HepG2 (cell line): ENCODE data around the gene ISOC2. TPM values are rescaled to one million over a fixed set of nuclear protein-coding genes. Genes with fewer than 3 reads are reported as not detected.

ENCODE experiments used
- FOXK1 ChIP-seq: sonication (generic); formaldehyde crosslinking; IDR thresholded peaks from 2 replicates; pipeline ENCODE4 v1.4.0; 2020; ENCODE audit warnings: low read depth, missing genetic modification reagents, borderline replicate concordance
- ISL2 ChIP-seq: sonication (generic); formaldehyde crosslinking; IDR thresholded peaks from 2 replicates; pipeline ENCODE4 v1.5.0; 2020; ENCODE audit warnings: missing genetic modification reagents
- JUND ChIP-seq: sonication (generic); formaldehyde crosslinking; IDR thresholded peaks from 2 replicates; pipeline ENCODE4 v1.8.0; 2022; ENCODE audit warnings: mild to moderate bottlenecking, missing genetic modification reagents
- KDM4B ChIP-seq: sonication (generic); formaldehyde crosslinking; IDR thresholded peaks from 2 replicates; pipeline ENCODE4 v1.4.0; 2020; ENCODE audit warnings: missing genetic modification reagents
- KDM5B ChIP-seq: sonication (generic); formaldehyde crosslinking; IDR thresholded peaks from 2 replicates; pipeline ENCODE4 v1.4.0; 2020; ENCODE audit warnings: missing genetic modification reagents, mild to moderate bottlenecking, borderline replicate concordance
- NFIB ChIP-seq: sonication (generic); formaldehyde crosslinking; IDR thresholded peaks from 2 replicates; pipeline ENCODE4 v1.9.0; 2021; ENCODE audit warnings: missing genetic modification reagents, mild to moderate bottlenecking, borderline replicate concordance
- POLR2A ChIP-seq, 2 experiments: IDR thresholded peaks; 2 replicates each; pipeline ENCODE4 v1.6.1; 2011; ENCODE audit warnings: low read depth in 2 of 2, low read length in 2 of 2, mild to moderate bottlenecking in 1 of 2, moderate library complexity in 1 of 2; ENCODE audit not compliant: insufficient read depth in 1 of 2
- RFXANK ChIP-seq: IDR thresholded peaks from 2 replicates; pipeline ENCODE4 v1.6.1; 2016
- ZFP82 ChIP-seq: sonication (generic); formaldehyde crosslinking; IDR thresholded peaks from 2 replicates; pipeline ENCODE4 v1.5.1; 2020; ENCODE audit warnings: mild to moderate bottlenecking, missing genetic modification reagents, borderline replicate concordance
- ZNF552 ChIP-seq: sonication (generic); formaldehyde crosslinking; IDR thresholded peaks from 2 replicates; pipeline ENCODE4 v1.9.0; 2022; ENCODE audit warnings: missing genetic modification reagents, mild to moderate bottlenecking, borderline replicate concordance
- polyA plus RNA-seq, 8 experiments: library from polyadenylated mRNA; depleted of rRNA in 3 of 8; stranded (reverse) in 7 of 8; unstranded in 1 of 8; fragments of >200 nt; fragmentation: Illumina TruSeq in 4 of 8; extraction: Trizol in 4 of 8; gene quantifications; 2 replicates each; pipeline versions ENCODE4 v1.2.1 to v1.2.3, GENCODE V29; 2011 to 2016; ENCODE audit warnings: low read depth in 4 of 8, missing spikeins in 1 of 8, mixed read lengths in 1 of 8; ENCODE audit not compliant: insufficient read depth in 1 of 8
- total RNA-seq, 5 experiments: library from RNA; depleted of rRNA; stranded (reverse); fragments of >200 nt; fragmentation: Illumina TruSeq; extraction: Trizol; gene quantifications; 2 replicates each; pipeline ENCODE4 v1.2.3, GENCODE V29; 2016; ENCODE audit warnings: low read depth in 1 of 5
- TF ChIP-seq, protein P1 (sequence below): sonication (generic); formaldehyde crosslinking; IDR thresholded peaks from 2 replicates; pipeline ENCODE4 v1.5.0; 2020; ENCODE audit warnings: mild to moderate bottlenecking, missing genetic modification reagents
- TF ChIP-seq, protein P2 (sequence below): sonication (generic); formaldehyde crosslinking; IDR thresholded peaks from 2 replicates; pipeline ENCODE4 v1.4.0; 2020; ENCODE audit warnings: missing genetic modification reagents
- TF ChIP-seq, protein P3 (sequence below): sonication (generic); formaldehyde crosslinking; conservative IDR thresholded peaks from 2 replicates; pipeline ENCODE4 v1.4.0; 2020; ENCODE audit warnings: mild to moderate bottlenecking, missing genetic modification reagents, moderate library complexity
- TF ChIP-seq, protein P4 (sequence below): sonication (generic); formaldehyde crosslinking; IDR thresholded peaks from 2 replicates; pipeline ENCODE4 v1.4.0; 2020; ENCODE audit warnings: missing genetic modification reagents, borderline replicate concordance
- TF ChIP-seq, protein P5 (sequence below): sonication (generic); formaldehyde crosslinking; conservative IDR thresholded peaks from 2 replicates; pipeline ENCODE4 v1.4.0; 2020; ENCODE audit warnings: missing genetic modification reagents

ISOC2 gene
- total and polyA plus RNA-seq, 2 of the 13 experiments (the other 11 are each of a cell fraction or from before 2014, with no cell fraction given): 76.8 to 105 TPM

DNA sequence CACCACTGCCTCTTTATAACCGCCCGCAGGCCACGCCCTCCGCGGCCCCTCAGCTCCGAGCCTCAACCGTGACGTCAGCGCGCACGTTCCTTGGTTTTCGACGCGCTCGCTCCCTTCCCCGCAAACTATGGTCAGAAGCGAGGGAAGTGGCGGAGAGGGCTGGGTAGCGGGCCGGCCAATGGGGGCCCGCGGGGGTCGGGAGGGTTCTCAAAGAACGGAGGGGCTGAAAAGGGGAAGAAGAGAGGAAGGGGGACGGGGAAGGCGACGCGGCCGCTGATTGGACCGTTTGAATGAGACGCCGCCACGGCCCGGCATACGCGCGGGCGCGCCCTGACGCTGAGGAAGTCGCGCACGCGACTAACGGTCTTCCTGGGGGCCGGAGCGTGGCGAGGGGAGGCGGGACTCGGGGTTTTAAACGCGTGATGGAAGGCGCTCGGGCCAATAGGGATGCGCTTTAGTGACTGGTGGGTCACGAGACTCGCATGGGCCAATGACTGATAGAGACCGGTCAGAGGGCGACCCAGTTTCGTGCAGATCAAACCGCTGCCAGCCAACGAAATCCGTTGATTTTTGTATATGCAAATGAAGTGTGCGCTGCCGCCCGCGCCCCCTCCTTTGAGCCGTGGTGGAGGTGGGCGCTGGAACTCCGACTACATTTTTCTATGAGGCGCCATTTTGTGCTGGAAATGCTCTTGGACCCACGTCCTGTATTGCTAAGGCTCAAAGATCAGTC is 53.5 kb downstream of the ISOC2 start (continued):
- TF ChIP-seq, protein P1, sequence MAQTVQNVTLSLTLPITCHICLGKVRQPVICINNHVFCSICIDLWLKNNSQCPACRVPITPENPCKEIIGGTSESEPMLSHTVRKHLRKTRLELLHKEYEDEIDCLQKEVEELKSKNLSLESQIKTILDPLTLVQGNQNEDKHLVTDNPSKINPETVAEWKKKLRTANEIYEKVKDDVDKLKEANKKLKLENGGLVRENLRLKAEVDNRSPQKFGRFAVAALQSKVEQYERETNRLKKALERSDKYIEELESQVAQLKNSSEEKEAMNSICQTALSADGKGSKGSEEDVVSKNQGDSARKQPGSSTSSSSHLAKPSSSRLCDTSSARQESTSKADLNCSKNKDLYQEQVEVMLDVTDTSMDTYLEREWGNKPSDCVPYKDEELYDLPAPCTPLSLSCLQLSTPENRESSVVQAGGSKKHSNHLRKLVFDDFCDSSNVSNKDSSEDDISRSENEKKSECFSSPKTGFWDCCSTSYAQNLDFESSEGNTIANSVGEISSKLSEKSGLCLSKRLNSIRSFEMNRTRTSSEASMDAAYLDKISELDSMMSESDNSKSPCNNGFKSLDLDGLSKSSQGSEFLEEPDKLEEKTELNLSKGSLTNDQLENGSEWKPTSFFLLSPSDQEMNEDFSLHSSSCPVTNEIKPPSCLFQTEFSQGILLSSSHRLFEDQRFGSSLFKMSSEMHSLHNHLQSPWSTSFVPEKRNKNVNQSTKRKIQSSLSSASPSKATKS: no peak
- no peak for TF ChIP-seq ZFP82 (CRISPR knock-in tag)
- TF ChIP-seq, protein P2, sequence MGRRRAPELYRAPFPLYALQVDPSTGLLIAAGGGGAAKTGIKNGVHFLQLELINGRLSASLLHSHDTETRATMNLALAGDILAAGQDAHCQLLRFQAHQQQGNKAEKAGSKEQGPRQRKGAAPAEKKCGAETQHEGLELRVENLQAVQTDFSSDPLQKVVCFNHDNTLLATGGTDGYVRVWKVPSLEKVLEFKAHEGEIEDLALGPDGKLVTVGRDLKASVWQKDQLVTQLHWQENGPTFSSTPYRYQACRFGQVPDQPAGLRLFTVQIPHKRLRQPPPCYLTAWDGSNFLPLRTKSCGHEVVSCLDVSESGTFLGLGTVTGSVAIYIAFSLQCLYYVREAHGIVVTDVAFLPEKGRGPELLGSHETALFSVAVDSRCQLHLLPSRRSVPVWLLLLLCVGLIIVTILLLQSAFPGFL: no peak
- TF ChIP-seq POLR2A (IDR thresholded peaks at IDR 0.05; ENCODE audit: insufficient read depth in 1 of 2, low read depth in 2 of 2, low read length in 2 of 2): no peak
- TF ChIP-seq KDM5B (CRISPR knock-in tag): peak; percentile 71; the same call in 1 of the 2 replicates
- TF ChIP-seq RFXANK (CRISPR knock-in tag): no peak
- peak; percentile 52; the same call in 1 of the 2 replicates for TF ChIP-seq JUND (CRISPR knock-in tag)
- no peak for TF ChIP-seq ZNF552
- TF ChIP-seq KDM4B (CRISPR knock-in tag): peak; percentile 34; the same call in 1 of the 2 replicates
- TF ChIP-seq, protein P3, sequence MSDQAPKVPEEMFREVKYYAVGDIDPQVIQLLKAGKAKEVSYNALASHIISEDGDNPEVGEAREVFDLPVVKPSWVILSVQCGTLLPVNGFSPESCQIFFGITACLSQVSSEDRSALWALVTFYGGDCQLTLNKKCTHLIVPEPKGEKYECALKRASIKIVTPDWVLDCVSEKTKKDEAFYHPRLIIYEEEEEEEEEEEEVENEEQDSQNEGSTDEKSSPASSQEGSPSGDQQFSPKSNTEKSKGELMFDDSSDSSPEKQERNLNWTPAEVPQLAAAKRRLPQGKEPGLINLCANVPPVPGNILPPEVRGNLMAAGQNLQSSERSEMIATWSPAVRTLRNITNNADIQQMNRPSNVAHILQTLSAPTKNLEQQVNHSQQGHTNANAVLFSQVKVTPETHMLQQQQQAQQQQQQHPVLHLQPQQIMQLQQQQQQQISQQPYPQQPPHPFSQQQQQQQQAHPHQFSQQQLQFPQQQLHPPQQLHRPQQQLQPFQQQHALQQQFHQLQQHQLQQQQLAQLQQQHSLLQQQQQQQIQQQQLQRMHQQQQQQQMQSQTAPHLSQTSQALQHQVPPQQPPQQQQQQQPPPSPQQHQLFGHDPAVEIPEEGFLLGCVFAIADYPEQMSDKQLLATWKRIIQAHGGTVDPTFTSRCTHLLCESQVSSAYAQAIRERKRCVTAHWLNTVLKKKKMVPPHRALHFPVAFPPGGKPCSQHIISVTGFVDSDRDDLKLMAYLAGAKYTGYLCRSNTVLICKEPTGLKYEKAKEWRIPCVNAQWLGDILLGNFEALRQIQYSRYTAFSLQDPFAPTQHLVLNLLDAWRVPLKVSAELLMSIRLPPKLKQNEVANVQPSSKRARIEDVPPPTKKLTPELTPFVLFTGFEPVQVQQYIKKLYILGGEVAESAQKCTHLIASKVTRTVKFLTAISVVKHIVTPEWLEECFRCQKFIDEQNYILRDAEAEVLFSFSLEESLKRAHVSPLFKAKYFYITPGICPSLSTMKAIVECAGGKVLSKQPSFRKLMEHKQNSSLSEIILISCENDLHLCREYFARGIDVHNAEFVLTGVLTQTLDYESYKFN (CRISPR knock-in tag): 0 out of 2 replicates have a peak, but pooled peaks have one; percentile 20
- no peak for TF ChIP-seq NFIB
- TF ChIP-seq, protein P4, sequence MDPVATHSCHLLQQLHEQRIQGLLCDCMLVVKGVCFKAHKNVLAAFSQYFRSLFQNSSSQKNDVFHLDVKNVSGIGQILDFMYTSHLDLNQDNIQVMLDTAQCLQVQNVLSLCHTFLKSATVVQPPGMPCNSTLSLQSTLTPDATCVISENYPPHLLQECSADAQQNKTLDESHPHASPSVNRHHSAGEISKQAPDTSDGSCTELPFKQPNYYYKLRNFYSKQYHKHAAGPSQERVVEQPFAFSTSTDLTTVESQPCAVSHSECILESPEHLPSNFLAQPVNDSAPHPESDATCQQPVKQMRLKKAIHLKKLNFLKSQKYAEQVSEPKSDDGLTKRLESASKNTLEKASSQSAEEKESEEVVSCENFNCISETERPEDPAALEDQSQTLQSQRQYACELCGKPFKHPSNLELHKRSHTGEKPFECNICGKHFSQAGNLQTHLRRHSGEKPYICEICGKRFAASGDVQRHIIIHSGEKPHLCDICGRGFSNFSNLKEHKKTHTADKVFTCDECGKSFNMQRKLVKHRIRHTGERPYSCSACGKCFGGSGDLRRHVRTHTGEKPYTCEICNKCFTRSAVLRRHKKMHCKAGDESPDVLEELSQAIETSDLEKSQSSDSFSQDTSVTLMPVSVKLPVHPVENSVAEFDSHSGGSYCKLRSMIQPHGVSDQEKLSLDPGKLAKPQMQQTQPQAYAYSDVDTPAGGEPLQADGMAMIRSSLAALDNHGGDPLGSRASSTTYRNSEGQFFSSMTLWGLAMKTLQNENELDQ (CRISPR knock-in tag): no peak
- TF ChIP-seq, protein P5, sequence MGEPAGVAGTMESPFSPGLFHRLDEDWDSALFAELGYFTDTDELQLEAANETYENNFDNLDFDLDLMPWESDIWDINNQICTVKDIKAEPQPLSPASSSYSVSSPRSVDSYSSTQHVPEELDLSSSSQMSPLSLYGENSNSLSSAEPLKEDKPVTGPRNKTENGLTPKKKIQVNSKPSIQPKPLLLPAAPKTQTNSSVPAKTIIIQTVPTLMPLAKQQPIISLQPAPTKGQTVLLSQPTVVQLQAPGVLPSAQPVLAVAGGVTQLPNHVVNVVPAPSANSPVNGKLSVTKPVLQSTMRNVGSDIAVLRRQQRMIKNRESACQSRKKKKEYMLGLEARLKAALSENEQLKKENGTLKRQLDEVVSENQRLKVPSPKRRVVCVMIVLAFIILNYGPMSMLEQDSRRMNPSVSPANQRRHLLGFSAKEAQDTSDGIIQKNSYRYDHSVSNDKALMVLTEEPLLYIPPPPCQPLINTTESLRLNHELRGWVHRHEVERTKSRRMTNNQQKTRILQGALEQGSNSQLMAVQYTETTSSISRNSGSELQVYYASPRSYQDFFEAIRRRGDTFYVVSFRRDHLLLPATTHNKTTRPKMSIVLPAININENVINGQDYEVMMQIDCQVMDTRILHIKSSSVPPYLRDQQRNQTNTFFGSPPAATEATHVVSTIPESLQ (CRISPR knock-in tag): no peak
- TF ChIP-seq ISL2 (CRISPR knock-in tag): peak; percentile 66
- TF ChIP-seq FOXK1 (CRISPR knock-in tag): no peak; the same call in 1 of the 2 replicates
